ENCODE data around the gene ATXN8OS.
"Not testable (repeated sequence)": the region's sequence is repeated elsewhere in the genome, so short reads cannot be mapped to it uniquely, and the experiment has no call there.

ATXN8OS gene

GRCh38 chr13:70107498-70108281 lies at the start of gene ATXN8OS:
Gene ATXN8OS (plus strand): TSS chr13:70107826.
- FAIRE-seq: no peak

GRCh38 chr13:70080012-70080411 lies 27.6 kb upstream of the ATXN8OS start:
- FAIRE-seq: no peak

GRCh38 chr13:70087247-70087646 lies 20.4 kb upstream of the ATXN8OS start:
- no peak for FAIRE-seq

- FAIRE-seq: no peak
Observed at GRCh38 chr13:70088926-70089325, 18.7 kb upstream of the ATXN8OS start.

GRCh38 chr13:70090036-70090723 lies 17.4 kb upstream of the ATXN8OS start:
- no peak for FAIRE-seq

GRCh38 chr13:70098669-70099068 lies 9.0 kb upstream of the ATXN8OS start:
- peak; percentile 24 for FAIRE-seq

- no peak for FAIRE-seq
Observed at GRCh38 chr13:70104481-70104880, 3.1 kb upstream of the ATXN8OS start.

- no peak for FAIRE-seq
Observed at GRCh38 chr13:70107125-70107497, 515 bp upstream of the ATXN8OS start.

GRCh38 chr13:70108356-70109105 lies 905 bp downstream of the ATXN8OS start, which contains the start of gene KLHL1:
Gene KLHL1 (minus strand): TSS chr13:70108452. CDS start chr13:70107699, 753 bp downstream.
- no peak for FAIRE-seq

GRCh38 chr13:70117338-70117905 lies 9.8 kb downstream of the ATXN8OS start:
- FAIRE-seq: no peak

- FAIRE-seq: no peak
Observed at GRCh38 chr13:70125693-70126092, 18.1 kb downstream of the ATXN8OS start.

GRCh38 chr13:70128098-70128497 lies 20.5 kb downstream of the ATXN8OS start:
- FAIRE-seq: no peak

- FAIRE-seq: not testable (repeated sequence)
Observed at GRCh38 chr13:70142658-70143057, 35.0 kb downstream of the ATXN8OS start.

GRCh38 chr13:70162141-70162540 lies 54.5 kb downstream of the ATXN8OS start:
- no peak for FAIRE-seq

GRCh38 chr13:70170689-70171088 lies 63.1 kb downstream of the ATXN8OS start:
- no peak for FAIRE-seq

- no peak for FAIRE-seq
Observed at GRCh38 chr13:70171151-70171550, 63.5 kb downstream of the ATXN8OS start.

- no peak for FAIRE-seq
Observed at GRCh38 chr13:70172946-70173597, 65.4 kb downstream of the ATXN8OS start.

GRCh38 chr13:70173598-70173959 lies 66.0 kb downstream of the ATXN8OS start:
- no peak for FAIRE-seq

GRCh38 chr13:70178346-70178745 lies 70.7 kb downstream of the ATXN8OS start:
- FAIRE-seq: no peak

All from colon (tissue), 2 donors.